ENCODE measurements around the gene DDC.
"Not testable (repeated sequence)": the region's sequence is repeated elsewhere in the genome, so short reads cannot be mapped to it uniquely, and the experiment has no call there.

DDC gene

DNA sequence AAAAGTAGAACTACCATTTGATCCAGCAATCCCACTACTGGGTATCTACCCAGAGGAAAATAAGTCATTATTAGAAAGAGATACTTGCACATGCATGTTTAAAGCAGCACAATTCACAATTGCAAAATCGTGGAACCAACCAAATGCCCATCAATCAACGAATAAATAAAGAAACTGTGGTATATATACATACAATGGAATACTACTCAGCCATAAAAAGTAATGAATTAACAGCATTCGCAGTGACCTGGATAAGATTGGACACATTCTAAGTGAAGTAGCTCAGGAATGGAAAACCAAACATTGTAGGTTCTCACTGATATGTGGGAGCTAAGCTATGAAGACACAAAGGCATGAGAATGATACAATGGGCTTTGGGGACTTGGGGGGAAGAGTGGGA lies 45.9 kb downstream of the DDC start:
- DNase-seq (ENCODE audit: low spot score) = not testable (repeated sequence)

DNA sequence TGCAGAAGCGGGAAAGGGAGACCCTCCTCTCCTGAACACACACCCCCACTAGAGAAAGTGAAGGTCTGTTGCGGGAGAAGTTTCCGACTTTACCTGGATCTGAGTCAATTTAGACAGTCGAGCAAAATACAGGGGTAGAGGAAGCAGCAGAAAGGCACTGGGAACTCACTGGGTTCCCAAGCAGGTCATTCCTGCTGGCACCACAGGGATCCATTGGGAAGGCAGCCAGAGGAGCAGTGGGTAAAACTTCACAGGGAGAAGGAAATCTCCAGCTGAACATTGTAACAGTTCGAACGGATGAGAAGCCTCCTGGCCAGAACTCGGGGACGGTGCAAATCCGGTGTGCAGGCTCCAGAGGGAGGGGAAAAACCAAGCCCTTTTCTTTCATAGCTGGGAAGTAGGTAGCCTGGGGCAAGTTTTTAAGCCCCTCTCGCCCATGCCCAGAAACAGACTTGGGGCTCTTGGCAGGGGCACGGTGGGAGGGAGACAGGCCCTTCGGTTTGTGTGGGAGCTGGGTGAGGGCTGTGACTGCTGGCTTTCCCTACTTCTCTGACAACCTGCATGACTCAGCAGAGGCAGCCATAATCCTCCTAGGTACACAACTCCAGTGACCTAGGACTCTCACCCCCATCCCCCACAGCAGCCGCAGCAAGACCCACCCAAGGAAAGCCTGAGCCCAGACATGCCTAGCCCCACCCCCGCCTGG lies 51.9 kb downstream of the DDC start:
- DNase-seq (ENCODE audit: low spot score) = no peak

DNA sequence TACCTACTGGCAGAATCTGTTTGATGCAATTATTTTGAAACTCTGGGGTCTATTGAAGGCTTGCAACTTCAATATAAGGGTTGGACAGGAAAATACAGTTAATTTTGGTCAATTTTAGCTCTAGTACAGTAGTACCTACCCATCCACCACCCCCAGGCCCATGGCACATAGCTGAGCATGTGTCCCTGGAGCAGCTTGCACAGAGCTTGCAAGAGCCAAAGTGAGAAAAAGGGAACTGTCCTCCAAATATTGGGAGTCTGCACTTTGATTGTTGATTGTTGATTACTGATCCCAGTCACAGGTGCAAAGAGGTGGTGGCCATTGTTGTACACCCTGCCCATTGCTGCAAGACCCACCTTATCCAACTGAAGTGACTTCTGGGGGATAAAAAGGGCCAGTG lies 52.8 kb downstream of the DDC start:
- no peak for DNase-seq (ENCODE audit: low spot score)

DNA sequence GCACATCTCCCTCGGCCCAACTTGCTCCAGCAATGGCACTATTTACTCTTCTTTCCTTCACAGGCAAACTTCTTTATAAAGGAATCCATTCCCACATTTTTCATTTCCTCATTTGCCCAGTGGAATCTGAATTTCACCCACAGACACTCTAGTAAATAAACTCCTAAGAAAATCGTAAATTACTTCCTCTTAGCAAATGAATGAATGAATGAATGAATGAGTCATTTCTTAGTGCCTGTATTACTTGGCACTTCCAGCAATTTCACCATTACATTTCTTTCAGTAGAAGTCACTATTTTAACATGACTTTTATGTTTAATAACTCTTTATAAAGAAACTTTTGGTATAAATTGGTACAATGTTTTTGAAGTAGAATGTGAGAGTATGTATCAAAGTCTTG lies 55.7 kb downstream of the DDC start:
- no peak for DNase-seq (ENCODE audit: low spot score)

DNA sequence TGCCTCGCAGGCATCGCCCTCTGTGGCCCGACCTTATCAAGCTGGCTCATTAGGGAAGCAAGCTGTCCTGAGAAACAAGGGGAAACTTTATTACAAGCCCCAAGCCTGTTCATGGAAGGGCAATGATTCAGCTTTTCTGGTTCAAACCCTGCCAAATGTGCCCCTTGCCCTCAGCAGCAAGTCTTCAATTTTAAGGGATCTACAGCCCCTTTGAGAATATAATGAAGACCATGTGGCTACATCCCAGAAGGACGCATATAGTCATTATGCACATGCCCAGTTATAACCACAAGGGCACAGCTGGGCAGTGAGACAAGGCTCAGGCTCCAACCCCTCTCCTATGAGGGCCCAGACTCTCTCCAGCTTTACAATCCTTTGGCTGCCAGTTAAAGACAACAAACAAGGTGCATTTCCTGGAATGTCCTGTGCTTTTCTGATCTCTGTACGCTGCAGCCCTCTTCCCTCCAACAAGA lies 56.7 kb downstream of the DDC start:
- DNase-seq (ENCODE audit: low spot score) = no peak

DNA sequence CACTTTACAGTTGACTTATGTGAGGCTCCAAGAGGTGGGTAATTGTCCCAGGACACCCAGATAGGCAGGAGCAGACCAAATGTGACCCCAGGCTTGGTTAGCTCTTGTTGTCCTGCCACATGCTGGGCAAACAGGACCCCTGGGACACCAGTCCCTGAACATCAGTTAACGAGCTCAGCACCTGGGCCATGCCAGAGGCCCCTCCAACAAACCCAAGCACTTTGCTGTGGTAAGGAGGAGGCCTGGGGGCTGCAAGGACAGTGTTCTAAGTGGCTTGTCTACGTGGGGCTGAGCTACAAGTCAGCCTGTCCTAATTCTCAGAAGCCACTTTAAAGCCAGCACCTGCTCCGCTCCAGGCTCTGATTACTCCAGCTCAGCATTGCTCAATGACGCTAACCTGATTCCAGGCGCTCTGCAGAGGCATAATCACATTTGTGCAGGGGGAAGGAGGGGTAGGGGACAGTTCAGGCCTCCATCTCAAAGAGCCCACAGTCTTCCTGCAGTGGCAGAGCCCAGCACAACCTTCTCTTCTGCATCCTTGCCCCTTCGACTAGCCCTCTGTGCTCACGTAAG lies 57.2 kb downstream of the DDC start:
- no peak for DNase-seq (ENCODE audit: low spot score)

DNA sequence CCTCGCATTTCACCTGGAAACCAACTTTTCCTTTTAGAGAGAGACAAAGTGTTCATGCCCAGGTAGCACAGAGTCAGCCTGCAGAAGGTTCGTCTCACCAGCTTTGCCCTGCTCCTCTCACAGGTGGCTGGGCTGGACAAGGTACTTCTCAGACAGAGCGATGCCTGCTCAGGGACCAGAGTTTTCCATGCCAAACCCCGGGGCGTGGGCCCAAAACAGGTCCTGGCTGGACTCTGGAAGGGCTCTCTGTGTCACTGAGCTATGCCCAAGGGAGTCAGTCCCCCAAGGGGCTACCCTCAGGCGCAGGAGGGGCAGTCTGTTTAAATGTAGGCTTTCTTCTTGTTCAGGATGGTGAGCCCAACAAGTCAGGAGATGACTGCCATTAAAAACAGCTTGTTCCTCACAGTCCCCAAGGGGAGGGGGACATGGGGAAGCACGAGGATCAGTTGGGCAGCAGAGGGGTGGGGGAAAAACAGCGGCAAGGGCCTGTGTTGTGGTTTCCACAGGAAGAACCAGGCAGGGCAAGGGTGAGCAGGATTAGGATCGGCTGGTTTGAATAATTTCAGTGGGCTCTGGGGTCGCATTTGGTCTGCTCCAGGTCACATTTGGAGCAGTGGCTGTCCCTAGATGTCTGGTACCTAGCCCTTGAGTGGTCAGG lies 59.5 kb downstream of the DDC start:
- DNase-seq (ENCODE audit: low spot score) = no peak

DNA sequence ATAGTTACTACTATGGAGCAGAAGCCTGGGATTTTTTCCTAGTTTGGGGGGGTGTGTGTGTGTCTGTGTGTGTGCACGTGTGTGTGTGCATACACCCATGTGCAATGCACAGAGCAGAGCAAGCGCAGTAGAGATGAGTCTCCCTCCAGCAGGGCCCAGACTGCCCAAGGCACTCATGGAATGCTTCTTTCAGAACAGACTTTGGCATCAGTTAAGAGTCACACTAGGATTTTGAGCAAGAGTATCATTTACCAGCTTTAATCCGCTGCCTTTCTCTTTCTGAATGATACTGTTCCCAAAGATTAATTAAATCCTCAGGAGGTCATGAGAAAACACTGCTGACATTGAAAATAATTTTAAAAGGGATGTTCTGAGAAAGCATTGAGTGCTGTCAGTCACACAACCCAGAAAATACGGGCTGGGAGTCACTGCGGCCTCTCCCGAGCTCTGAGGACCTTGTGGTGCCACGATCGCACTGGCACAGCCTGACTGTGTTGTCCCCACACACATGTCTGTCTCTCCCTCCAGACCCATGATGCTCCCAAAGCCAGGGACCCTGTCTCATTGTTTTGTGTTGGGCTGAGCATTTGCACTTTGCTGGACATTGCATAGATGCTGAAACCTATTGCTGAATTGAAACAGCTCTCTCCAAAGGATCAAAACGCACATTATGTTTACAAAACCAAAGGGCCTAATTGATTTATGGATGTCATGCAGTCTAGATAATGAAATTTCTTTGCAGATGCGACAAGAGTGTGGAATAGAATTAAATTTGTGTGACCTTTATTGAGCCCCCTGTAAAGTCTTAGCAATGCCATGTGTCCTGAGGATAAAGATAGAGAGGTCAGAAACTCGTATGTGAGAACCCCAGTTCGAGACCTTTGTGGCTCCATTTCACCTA lies 60.3 kb downstream of the DDC start:
- DNase-seq (ENCODE audit: low spot score) = peak; percentile 56

DNA sequence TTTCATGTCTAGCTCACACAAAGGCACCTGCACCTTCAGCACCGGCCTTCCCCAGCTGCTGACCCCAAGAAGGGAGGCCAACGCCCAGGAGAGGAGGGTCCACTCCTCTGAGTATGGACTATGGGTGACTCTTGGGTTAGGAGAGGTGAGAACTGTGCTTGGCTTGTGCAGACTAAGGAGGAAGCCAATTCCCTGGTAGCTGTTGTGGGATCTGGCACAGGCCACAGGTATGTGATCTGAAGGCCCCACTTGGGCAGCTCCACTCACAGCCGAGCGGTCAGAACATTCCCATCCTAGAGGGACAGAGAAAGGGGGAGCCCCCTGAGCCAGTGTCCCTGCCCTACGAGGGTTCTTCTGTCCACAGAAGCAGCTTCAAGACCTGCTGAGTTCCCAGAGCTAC lies 62.3 kb downstream of the DDC start:
- DNase-seq (ENCODE audit: low spot score) = no peak

DNA sequence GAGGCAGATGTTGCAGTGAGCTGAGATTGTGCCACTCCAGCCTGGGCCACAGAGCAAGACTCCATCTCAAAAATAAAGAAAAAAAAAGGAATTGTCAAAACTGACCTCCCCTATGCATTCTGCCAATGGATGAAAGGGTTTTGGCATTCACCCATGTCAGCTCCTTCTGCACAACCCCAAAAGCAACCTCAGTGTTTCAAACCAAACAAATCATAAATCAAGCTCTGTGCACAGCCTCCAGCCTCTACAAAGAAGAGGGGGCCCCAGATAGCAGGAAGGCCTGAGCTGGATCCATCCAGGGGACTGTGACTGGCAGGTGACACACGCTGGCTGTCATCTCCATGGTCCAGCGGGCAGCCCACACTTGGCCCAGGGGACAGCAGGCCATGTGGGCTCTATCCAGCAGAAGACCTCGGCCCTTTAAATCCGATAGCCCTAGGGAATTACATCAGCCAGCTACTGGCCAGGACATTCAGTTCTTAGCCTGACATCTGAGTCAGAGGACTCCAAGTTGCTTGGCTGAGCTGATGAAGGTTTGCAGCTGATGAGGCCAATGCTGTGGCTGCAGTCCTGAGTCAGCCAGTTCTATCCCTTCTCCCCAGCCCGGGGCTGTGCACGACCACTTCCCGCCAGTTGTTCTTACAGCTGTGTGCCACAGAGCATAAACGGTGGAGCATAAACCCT lies 63.1 kb downstream of the DDC start:
- peak; percentile 94 for DNase-seq (ENCODE audit: low spot score)

DNA sequence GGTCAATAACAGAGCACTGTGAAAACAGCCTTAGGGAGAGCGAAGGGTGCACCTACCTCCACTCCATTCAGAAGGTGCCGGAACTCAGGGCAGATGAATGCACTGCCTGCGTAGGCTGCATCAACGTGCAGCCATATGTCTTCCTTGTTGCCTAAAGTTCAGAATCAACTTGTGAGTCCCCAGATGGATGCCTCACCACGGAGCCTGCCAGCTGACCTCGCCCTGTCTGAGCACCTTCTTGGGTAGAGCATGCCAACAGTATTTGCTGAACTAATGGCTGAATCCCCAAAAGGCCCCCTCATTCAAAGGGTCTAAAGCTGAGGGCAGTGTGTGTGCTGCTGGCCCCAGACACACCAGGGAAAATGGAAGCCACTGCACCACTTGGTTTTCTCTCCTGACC lies 66.1 kb downstream of the DDC start:
- DNase-seq (ENCODE audit: low spot score) = no peak

DNA sequence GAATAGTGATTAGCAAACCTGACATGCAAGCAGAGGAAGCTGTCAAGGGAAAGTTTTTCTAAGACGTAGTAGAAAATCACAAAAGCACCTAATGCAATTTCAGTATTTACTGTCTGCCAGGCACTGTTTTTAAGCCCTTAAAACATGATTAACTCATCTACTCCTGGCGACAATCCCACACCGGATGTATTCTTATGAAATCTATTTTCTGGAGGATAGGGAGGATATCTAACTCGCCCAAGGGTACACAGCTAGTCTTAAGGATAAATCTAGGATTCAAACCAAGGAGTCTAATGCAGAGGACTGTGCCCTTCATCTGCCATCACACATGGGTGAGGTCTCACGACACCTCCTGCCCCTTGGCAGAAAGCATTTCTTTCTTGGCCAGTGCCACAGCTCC lies 67.2 kb downstream of the DDC start:
- DNase-seq (ENCODE audit: low spot score) = peak; percentile 42

DNA sequence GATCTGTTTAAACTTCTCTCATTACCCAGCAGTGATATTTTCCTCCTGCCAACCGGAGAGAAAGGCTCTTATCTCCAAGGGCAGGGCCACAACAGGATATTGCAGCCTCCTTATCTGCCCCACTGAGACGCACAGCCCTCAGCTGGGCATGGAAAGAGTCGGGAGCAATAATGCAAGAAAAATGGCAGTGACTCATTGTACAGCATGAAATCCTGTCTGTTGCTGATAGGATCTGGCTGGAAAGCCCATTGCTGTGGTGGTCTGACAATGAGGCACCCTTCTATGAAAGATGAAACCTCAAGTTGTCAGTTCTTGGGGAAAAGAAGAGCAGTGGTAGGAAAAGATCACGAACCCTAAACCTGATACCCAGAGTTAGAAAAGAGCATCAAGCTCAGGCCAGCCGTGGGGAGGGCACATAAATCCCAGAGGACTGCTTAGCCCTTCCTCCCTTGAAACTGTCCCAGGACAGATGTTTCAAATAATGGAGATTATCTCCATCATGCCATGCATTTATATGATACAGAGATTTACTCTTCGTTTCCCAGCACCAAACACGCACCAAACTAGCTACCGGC lies 68.0 kb downstream of the DDC start:
- peak; percentile 41 for DNase-seq (ENCODE audit: low spot score)

DNA sequence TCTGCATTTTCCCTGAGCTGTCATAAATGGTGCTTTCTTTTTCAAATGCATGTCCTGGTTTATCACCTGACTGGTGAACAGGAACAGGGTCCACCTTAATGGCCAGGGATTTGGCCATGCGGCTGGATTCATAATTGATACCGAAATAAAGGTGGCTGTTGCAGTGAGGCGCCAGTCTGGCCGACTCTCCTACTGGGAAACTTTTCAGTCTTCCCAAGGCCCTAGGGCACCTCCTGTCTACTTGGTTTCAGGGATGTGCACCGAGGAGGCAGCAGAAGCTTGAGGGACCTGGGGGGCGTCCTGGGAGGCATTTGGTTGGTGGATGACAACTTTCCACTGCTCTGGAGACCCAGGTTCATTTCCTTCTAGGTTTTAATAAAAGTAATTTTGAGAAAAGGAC lies 68.6 kb downstream of the DDC start:
- no peak for DNase-seq (ENCODE audit: low spot score)

DNA sequence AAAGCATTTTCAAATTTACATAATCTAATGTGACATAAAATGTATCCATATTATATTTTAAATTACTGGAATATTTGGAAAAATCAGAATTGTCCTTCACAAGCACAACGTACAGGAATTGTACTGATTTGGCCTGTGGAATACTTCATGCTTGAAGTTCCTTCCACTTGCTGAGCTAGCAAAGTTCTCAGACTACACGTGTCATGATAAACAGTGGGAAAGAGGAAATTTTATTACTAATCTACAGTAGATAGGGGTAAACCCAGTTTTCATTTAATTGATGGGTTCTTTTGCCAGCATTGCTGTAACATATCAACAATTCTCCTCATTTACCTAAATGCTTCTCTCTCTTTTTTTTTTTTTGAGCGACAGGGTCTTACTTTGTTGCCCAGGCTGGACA lies 69.5 kb downstream of the DDC start:
- no peak for DNase-seq (ENCODE audit: low spot score)

DNA sequence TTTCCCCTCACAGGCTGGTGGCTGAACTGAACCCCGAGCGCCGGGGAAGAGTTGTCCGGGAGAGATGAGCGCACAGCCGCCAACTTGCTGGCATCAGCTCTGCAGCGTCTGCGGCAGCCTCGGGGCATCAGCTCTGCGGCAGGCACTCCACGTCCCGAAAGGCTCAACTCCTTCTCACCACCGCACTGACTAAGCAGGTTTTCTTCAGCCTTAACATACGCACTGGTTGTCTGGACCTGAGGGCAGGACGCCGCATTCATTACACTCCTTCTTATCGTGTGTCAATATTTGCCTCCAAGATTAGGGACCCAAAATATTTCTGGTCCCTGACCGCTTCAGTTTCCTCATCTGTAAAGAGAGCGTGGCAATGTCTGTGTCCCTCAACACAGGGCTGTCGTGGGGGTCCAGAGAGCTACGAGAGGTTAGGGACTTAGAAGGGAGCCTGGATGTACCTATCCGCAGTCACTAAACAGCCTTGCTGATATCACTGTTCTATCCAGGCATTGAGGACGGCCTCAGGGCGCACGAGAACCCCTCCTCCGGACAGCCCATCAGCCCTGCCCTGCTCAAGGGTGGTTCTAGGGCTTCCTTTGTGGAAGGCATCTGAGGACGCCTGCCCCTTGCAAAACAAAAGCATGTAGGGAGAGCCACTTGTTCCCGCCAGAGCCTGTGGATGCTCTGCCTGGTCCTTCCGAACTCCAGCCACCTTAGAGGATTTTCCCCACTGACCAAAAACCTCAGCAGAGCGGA lies 72.3 kb downstream of the DDC start:
- no peak for DNase-seq (ENCODE audit: low spot score)

DNA sequence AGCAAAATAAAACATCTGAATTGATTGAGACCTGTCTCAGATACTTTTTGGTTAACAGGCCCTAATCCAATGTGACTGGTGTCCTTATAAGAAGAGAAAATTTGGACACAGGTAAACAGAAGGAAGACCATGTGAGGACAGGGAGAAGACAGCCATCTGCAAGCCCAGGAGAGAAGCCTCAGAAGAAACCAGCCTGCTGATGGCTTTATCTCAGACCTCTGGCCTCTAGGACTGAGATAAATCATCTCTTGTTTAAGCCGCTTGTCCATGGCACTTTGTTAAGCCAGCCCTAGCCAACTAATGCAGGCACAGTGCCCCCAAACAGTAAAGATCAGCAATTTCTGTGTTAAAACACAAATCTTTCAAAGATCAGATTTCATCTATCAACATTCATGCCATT lies 73.3 kb downstream of the DDC start:
- DNase-seq (ENCODE audit: low spot score) = no peak

DNA sequence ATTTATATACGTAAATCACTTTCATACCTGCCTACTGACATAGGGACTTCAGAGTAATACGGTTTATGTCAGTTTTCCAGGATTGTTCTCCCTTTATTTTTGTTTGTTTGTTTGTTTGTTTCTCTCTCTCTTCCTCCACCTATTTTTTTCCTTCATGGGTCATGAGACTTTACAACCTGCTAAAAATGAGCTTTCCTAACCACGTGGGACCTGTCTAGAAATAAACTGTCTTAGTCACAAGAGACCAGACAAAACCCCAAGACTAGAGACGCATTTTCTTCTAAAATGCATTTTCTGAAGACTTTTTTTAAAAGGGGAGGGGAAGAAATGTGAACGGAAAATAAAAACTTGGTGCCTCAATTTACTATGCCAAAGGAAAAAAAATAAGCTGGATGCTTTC lies 74.0 kb downstream of the DDC start:
- no peak for DNase-seq (ENCODE audit: low spot score)

DNA sequence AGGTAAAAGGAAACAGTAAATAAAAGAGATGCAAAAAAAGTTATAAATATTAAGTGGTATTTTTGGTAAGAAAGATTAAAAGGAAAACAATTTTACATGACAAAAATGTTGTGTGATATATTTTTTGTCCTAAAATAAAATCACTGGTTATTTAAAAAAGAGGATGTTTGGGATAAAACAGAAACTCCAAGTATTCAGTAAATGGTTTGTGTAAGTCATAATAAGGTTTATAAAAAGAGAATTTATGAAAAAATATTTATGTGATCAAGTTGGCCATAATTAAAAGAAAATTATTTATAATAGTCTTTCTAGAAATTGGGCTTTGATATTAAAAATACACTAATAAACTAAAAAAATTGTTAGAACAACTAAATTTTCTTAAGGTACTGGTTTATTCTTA lies 76.8 kb downstream of the DDC start:
- DNase-seq (ENCODE audit: low spot score) = no peak

DNA sequence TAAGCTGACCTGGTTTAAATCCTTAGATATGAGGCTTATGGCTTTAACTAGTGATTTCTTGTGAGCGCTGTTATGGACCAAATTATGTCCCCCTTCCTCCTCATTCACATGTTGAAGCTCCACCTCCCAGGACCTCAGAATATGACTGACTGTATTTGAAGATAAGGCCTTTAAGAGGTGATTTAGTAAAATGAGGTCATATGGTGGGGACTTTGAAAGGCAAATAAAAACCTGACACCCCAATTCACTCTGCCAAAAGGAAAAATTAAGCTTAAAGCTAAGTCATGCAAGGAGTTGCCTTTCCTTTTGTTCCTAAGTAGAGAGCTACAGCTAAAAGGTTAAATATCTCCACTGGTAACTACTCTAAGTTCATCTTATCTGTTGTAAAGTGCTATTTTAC lies 78.7 kb downstream of the DDC start:
- DNase-seq (ENCODE audit: low spot score) = no peak

DNA sequence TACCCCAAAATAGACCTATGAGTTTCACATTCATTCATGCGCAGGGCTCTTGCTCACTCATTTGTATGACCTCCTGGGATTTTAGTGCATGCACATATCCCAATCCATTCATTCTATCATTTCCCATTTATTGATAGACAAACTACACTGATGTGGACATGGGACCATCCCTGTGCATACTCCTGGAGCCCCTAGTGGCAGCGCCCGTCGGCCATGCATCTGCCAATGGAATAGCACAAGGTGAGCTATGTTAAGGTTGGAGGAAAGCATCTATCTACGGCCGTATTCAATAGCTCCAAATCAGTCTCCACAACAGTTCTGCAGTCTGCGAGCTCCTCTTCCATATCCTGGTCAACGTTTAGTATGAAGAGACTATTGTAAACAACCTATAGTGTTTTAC lies 83.3 kb downstream of the DDC start:
- DNase-seq (ENCODE audit: low spot score) = no peak

Measured in AG20443 (cell line).